OCI-LY7 (cell line): ENCODE data around the gene PLPP1. TPM values are rescaled to one million over a fixed set of nuclear protein-coding genes. Genes with fewer than 3 reads are reported as not detected.

Source experiments
- BruUV-seq: library from RNA; stranded (reverse); fragments of 400-500 nt; replicated peaks from 2 replicates; lab custom pipeline; 2021; lab: Mats Ljungman, UMichigan
- CTCF ChIA-PET: fragments of 300-600 bp; sonication (Branson Sonifier 250); formaldehyde crosslinking; loops from one replicate; lab custom pipeline; 2022; ENCODE audit warnings: antibody characterized with exemption; ENCODE audit not compliant: unreplicated experiment; lab: Charles Lee
- POLR2A ChIA-PET: fragments of 300-600 bp; sonication (Branson Sonifier 250); formaldehyde crosslinking; loops from one replicate; lab custom pipeline; 2022; ENCODE audit warnings: antibody characterized with exemption; lab: Charles Lee
- DNase-seq: peaks from one replicate; pipeline ENCODE4 v3.0.0-alpha.2; 2015; ENCODE audit warnings: low spot score
- H2AFZ ChIP-seq: fragments of 200-600 bp; sonication (generic), shearing (Covaris generic); 2 replicates; pipeline ENCODE4 v1.6.1; 2014; ENCODE audit warnings: mild to moderate bottlenecking, antibody characterized with exemption, low read length, moderate library complexity
- H3K27ac ChIP-seq: fragments of 200-600 bp; sonication (generic); 2 replicates; pipeline ENCODE4 v1.5.1; 2014; ENCODE audit warnings: mixed run types, low read depth, mild to moderate bottlenecking, moderate library complexity, low read length, inconsistent platforms; ENCODE audit not compliant: poor library complexity, severe bottlenecking
- H3K36me3 ChIP-seq: fragments of 200-600 bp; sonication (generic); 2 replicates; pipeline ENCODE4 v1.6.1; 2014; ENCODE audit warnings: mild to moderate bottlenecking, antibody characterized with exemption, low read length, moderate library complexity, mixed read lengths; ENCODE audit not compliant: insufficient read depth
- H3K4me1 ChIP-seq: fragments of 200-600 bp; sonication (generic); 2 replicates; pipeline ENCODE4 v1.5.1; 2014; ENCODE audit warnings: mild to moderate bottlenecking, low read length; ENCODE audit not compliant: insufficient read depth, poor library complexity, severe bottlenecking
- H3K4me2 ChIP-seq: fragments of 200-600 bp; sonication (generic); 2 replicates; pipeline ENCODE4 v1.6.1; 2014; ENCODE audit warnings: mild to moderate bottlenecking, low read length
- H3K4me3 ChIP-seq: fragments of 200-600 bp; sonication (generic); 2 replicates; pipeline ENCODE4 v1.5.1; 2014; ENCODE audit warnings: mild to moderate bottlenecking, low read depth, low read length; ENCODE audit not compliant: poor library complexity, severe bottlenecking
- H3K79me2 ChIP-seq: fragments of 200-600 bp; sonication (generic); 2 replicates; pipeline ENCODE4 v1.6.1; 2016; ENCODE audit warnings: low read depth, mild to moderate bottlenecking, low read length, moderate library complexity, mixed read lengths; ENCODE audit not compliant: insufficient read depth
- H3K9me2 ChIP-seq: fragments of 200-600 bp; sonication (generic); 2 replicates; pipeline ENCODE4 v1.6.1; 2016; ENCODE audit warnings: mild to moderate bottlenecking, low read length, mixed read lengths; ENCODE audit not compliant: insufficient read depth
- H3K9me3 ChIP-seq: fragments of 200-600 bp; sonication (generic); 2 replicates; pipeline ENCODE4 v1.6.1; 2014; ENCODE audit warnings: mild to moderate bottlenecking, mixed run types, low read length, mixed read lengths
- H4K20me1 ChIP-seq: fragments of 200-600 bp; sonication (generic); 2 replicates; pipeline ENCODE4 v1.6.1; 2014; ENCODE audit warnings: mild to moderate bottlenecking, antibody characterized with exemption, low read length, moderate library complexity, mixed read lengths; ENCODE audit not compliant: insufficient read depth
- EZH2phosphoT487 ChIP-seq: fragments of 200-600 bp; sonication (generic); IDR thresholded peaks from 2 replicates; pipeline ENCODE4 v1.6.1; 2018; ENCODE audit warnings: low read depth, borderline replicate concordance, mild to moderate bottlenecking, mixed run types, antibody characterized with exemption, low read length, moderate library complexity, mixed read lengths
- intact Hi-C: fragments of 100-400 bp; cut with micrococcal nuclease; formaldehyde crosslinking; loops from one replicate; pipeline ENCODE4 v1.10.0; 2022; ENCODE audit not compliant: unreplicated experiment
- total RNA-seq, 2 experiments: library from RNA; depleted of rRNA in 1 of 2; stranded (reverse); fragments of >200 nt in 1 of 2; shearing (Covaris generic) in 1 of 2; gene quantifications; 2 replicates each; pipeline ENCODE4 v1.2.3, GENCODE V29; 2014 to 2022
- TF ChIP-seq, protein P1 (sequence below): fragments of 200-600 bp; sonication (generic); conservative IDR thresholded peaks from 2 replicates; pipeline ENCODE4 v1.5.1; 2014; ENCODE audit warnings: mild to moderate bottlenecking, antibody characterized with exemption, low read length, moderate library complexity, mixed read lengths

Gene PLPP1
- total RNA-seq, 2 experiments from 2014 or later: 2.3 to 6.8 TPM

DNA sequence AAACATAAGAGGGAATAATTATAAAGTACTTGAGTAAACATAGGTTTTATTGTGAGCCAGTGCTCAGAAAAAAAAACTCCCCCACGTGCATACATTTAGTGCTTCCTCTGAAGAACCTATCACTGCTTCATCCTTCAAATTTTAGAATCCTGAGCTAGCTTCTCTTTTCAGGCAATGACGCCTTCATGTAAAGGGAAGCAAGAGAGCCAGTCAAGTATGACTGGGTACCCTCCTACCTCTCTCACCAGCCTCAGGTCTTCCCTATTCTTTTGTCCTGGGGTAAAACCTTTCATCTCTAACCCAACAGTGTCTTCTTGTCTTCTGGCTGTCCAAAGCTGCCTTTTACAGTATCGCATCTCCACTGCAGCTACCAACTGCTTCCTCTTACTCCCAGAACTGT lies 32.0 kb downstream of the PLPP1 start:
- POLR2A ChIA-PET: interaction anchor here (1.0 to 1.3 kb wide), 2 partner anchors 12 to 19 kb away, joined by 3 read pairs; no protein-coding TSS in a partner anchor
- CTCF ChIA-PET: no interaction called here
- H3K79me2 ChIP-seq: no peaks in the 10 kb centered on the region
- no peak overlapping the region for H3K4me3 ChIP-seq
- H2AFZ ChIP-seq: no peak overlapping the region
- H3K9me3 ChIP-seq: no peaks in the 10 kb centered on the region
- H3K4me1 ChIP-seq: no peaks in the 10 kb centered on the region
- no peaks in the 10 kb centered on the region for H3K9me2 ChIP-seq
- H3K27ac ChIP-seq: no peak overlapping the region
- BruUV-seq: no TSS peak
- DNase-seq: peak; percentile 4
- H4K20me1 ChIP-seq: no peaks in the 10 kb centered on the region
- no peaks in the 10 kb centered on the region for H3K36me3 ChIP-seq
- TF ChIP-seq EZH2phosphoT487: no peak
- TF ChIP-seq, protein P1, sequence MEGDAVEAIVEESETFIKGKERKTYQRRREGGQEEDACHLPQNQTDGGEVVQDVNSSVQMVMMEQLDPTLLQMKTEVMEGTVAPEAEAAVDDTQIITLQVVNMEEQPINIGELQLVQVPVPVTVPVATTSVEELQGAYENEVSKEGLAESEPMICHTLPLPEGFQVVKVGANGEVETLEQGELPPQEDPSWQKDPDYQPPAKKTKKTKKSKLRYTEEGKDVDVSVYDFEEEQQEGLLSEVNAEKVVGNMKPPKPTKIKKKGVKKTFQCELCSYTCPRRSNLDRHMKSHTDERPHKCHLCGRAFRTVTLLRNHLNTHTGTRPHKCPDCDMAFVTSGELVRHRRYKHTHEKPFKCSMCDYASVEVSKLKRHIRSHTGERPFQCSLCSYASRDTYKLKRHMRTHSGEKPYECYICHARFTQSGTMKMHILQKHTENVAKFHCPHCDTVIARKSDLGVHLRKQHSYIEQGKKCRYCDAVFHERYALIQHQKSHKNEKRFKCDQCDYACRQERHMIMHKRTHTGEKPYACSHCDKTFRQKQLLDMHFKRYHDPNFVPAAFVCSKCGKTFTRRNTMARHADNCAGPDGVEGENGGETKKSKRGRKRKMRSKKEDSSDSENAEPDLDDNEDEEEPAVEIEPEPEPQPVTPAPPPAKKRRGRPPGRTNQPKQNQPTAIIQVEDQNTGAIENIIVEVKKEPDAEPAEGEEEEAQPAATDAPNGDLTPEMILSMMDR: no peak
- intact Hi-C loops: no loop called here
- no peak overlapping the region for H3K4me2 ChIP-seq

DNA sequence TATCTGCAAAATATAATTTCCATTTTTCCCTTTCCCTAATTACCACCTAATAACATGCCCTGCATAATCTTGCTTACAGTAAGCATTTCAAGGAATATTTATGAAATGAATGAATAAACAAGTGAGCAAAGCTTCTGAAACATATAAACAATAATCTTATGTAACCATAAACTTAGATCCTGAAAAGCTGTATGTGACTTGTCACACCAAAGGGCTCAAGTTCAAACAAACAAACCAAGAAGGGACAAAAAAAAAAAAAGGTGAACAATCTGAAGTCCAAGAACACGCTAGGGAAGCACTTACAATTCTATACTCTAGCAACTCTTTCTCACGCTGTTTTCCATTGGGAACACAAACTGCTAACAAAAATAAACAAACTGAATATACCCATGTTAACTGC lies 36.3 kb downstream of the PLPP1 start:
- Histone ChIP-seq H3K4me3 (no peak overlapping the region), H3K79me2 (no peaks in the 10 kb centered on the region), H3K36me3 (no peaks in the 10 kb centered on the region), H3K9me2 (no peaks in the 10 kb centered on the region), H3K27ac (no peak overlapping the region), H4K20me1 (no peaks in the 10 kb centered on the region), H2AFZ (no peak overlapping the region), H3K9me3 (no peaks in the 10 kb centered on the region), H3K4me2 (no peak overlapping the region), H3K4me1 (no peaks in the 10 kb centered on the region)
- TF ChIP-seq EZH2phosphoT487: no peak
- TF ChIP-seq, protein P1: no peak
- BruUV-seq: no TSS peak
- POLR2A ChIA-PET: interaction anchor here (0.5 to 0.7 kb wide), 2 partner anchors 135 to 338 kb away, joined by 3 to 4 read pairs; partner anchors contain the start of gene GPX8
- DNase-seq: no peak
- intact Hi-C loops: no loop called here
- CTCF ChIA-PET: interaction anchor here (0.6 kb wide), 1 partner anchor 121 kb away, joined by 3 read pairs; no protein-coding TSS in a partner anchor

DNA sequence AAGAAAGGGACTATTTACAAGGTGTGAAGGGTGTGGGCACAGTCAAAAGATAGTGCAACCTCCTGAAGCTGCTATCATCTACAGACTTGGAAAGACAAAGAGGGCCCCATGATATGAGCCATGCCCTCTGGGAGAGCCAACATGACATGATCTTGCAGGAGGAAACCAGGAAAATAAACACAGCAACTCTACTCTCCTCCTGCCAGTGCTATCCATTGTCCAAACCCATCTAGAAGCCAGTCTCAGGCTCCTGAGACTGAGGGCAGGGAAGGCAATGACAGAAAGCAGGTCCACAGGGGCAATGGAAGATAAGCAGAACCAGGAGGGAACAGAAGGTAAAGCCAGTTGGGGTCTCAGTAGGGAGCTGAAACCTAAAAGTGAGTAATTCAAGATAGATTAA lies 37.1 kb downstream of the PLPP1 start:
- POLR2A ChIA-PET: interaction anchor here (0.7 kb wide), 1 partner anchor 134 kb away, joined by 4 read pairs; no protein-coding TSS in a partner anchor
- no peaks in the 10 kb centered on the region for H3K79me2 ChIP-seq
- no peaks in the 10 kb centered on the region for H3K9me3 ChIP-seq
- H4K20me1 ChIP-seq: no peaks in the 10 kb centered on the region
- no peaks in the 10 kb centered on the region for H3K9me2 ChIP-seq
- H2AFZ ChIP-seq: no peak overlapping the region
- TF ChIP-seq, protein P1: no peak
- TF ChIP-seq EZH2phosphoT487: no peak
- BruUV-seq: no TSS peak
- no peaks in the 10 kb centered on the region for H3K4me1 ChIP-seq
- no peak overlapping the region for H3K4me2 ChIP-seq
- CTCF ChIA-PET: no interaction called here
- no peak overlapping the region for H3K27ac ChIP-seq
- H3K36me3 ChIP-seq: no peaks in the 10 kb centered on the region
- DNase-seq: no peak
- no peak overlapping the region for H3K4me3 ChIP-seq
- intact Hi-C loops: no loop called here
